A673 (cell line): ENCODE results near the gene ARPC1B.

ENCODE experiments used
- EZH2 ChIP-seq: fragments of 200-600 bp; sonication (generic); IDR thresholded peaks from 2 replicates; pipeline ENCODE4 v1.6.1; 2017; ENCODE audit warnings: borderline replicate concordance, low read depth, mild to moderate bottlenecking, mixed read lengths, antibody characterized with exemption, low read length; ENCODE audit not compliant: poor library complexity, severe bottlenecking
- TF ChIP-seq, protein P1 (sequence below): fragments of 300-800, 200-600 bp; sonication (generic); conservative IDR thresholded peaks from 2 replicates; pipeline ENCODE4 v1.5.1; 2017; ENCODE audit warnings: low read depth, mild to moderate bottlenecking, antibody characterized with exemption, low read length, moderate library complexity, mixed read lengths

DNA sequence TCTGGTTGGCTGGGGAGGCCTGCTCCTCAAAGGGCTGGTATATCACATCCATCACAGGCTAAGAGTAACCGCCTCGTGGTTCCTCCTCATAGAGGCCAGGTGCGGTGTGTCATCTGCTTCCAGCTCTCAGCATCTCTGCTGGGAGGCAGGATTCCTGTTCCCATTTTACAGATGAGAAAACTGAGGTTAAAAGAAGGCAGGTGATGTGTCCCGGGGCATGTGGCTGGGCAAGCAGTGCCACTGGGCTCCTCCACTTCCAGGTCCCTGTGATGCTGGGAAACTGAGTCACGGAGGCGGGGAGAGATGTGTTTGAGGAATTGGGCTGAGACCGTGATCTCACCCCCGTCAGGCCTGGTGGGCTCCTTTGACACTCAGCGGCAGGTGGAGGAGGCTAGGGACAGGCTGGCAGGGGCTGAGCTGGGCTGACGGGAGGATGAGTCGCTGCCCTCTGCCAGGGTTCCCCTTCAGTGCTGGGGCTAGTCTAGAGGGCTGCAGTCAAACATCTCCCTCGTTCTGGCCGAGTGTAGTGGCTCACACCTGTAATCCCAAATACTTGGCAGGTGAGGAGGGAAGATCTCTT lies 9.4 kb downstream of the ARPC1B start:
- TF ChIP-seq, protein P1, sequence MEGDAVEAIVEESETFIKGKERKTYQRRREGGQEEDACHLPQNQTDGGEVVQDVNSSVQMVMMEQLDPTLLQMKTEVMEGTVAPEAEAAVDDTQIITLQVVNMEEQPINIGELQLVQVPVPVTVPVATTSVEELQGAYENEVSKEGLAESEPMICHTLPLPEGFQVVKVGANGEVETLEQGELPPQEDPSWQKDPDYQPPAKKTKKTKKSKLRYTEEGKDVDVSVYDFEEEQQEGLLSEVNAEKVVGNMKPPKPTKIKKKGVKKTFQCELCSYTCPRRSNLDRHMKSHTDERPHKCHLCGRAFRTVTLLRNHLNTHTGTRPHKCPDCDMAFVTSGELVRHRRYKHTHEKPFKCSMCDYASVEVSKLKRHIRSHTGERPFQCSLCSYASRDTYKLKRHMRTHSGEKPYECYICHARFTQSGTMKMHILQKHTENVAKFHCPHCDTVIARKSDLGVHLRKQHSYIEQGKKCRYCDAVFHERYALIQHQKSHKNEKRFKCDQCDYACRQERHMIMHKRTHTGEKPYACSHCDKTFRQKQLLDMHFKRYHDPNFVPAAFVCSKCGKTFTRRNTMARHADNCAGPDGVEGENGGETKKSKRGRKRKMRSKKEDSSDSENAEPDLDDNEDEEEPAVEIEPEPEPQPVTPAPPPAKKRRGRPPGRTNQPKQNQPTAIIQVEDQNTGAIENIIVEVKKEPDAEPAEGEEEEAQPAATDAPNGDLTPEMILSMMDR, result no peak
- no peak for TF ChIP-seq EZH2
